Heart left ventricle (tissue), 16 donors: ENCODE measurements around the gene CHD2. TPM values are rescaled to one million over a fixed set of nuclear protein-coding genes. Genes with fewer than 3 reads are reported as not detected.

Source experiments
- ATAC-seq, 4 donors: fragments of 200-7000 bp; cut with Tn5 transposase; one replicate each; pipeline ENCODE4 v1.9.1; 2020 to 2022; ENCODE audit warnings: moderate library complexity in 4 of 4, mild to moderate bottlenecking in 3 of 4, moderate number of reproducible peaks in 1 of 4
- DNase-seq, 5 donors: peaks; one replicate each; pipeline ENCODE4 v3.0.0-alpha.2; 2020
- H3K27ac ChIP-seq, 12 donors: fragments of 200-600 bp; sonication (generic) in 4 of 12; one replicate each; pipeline versions ENCODE4 v1.5.0 to v1.8.0; 2016 to 2022; ENCODE audit warnings: mild to moderate bottlenecking in 2 of 12
- H3K27me3 ChIP-seq, 9 donors: fragments of 200-600 bp; sonication (generic) in 2 of 9; one replicate each; pipeline versions ENCODE4 v1.5.1 to v1.8.0; 2016 to 2022; ENCODE audit warnings: mild to moderate bottlenecking in 3 of 9
- H3K36me3 ChIP-seq, 9 donors: fragments of 200-600 bp; sonication (generic) in 2 of 9; one replicate each; pipeline versions ENCODE4 v1.5.0 to v1.8.0; 2018 to 2022; ENCODE audit warnings: mild to moderate bottlenecking in 2 of 9
- H3K4me1 ChIP-seq, 12 donors: fragments of 200-600 bp; sonication (generic) in 4 of 12; one replicate each; pipeline versions ENCODE4 v1.5.0 to v1.8.0; 2016 to 2022; ENCODE audit warnings: mild to moderate bottlenecking in 3 of 12
- H3K4me3 ChIP-seq, 12 donors: fragments of 200-600 bp; sonication (generic) in 4 of 12; one replicate each; pipeline versions ENCODE4 v1.5.0 to v1.8.0; 2017 to 2022; ENCODE audit warnings: mild to moderate bottlenecking in 9 of 12, moderate library complexity in 4 of 12
- H3K9me3 ChIP-seq, 12 donors: fragments of 200-600 bp; sonication (generic) in 4 of 12; one replicate each; pipeline versions ENCODE4 v1.5.0 to v1.8.0; 2016 to 2022; ENCODE audit warnings: mild to moderate bottlenecking in 1 of 12
- CTCF ChIP-seq, 12 donors: fragments of 200-600 bp; sonication (generic) in 4 of 12; IDR thresholded peaks; one replicate each; pipeline versions ENCODE4 v1.5.0 to v1.8.0; 2018 to 2022; ENCODE audit warnings: antibody characterized with exemption in 12 of 12, mild to moderate bottlenecking in 5 of 12
- POLR2A ChIP-seq, 2 donors: fragments of 450-650 bp; IDR thresholded peaks; one replicate each; pipeline ENCODE4 v1.6.1; 2017; ENCODE audit warnings: antibody characterized with exemption in 2 of 2, mild to moderate bottlenecking in 2 of 2, moderate library complexity in 2 of 2
- WGBS, 4 donors: extraction: QIAGEN DNeasy Blood & Tissue Kit in 2 of 4; methylation state at CpG; one replicate each; pipeline versions ENCODE4 v1.1.5 to v1.1.7; 2013 to 2018; 5-methylcytosine and 5-hydroxymethylcytosine counted together
- intact Hi-C, 10 donors: fragments of 100-400 bp; cut with DNase I; formaldehyde crosslinking; loops; one replicate each; pipeline versions ENCODE4 v1.11.1 to v1.14.2; 2022
- polyA plus RNA-seq, 2 donors: library from polyadenylated mRNA; stranded (reverse); fragments of 200-250 nt; gene quantifications; one replicate each; pipeline ENCODE4 v1.2.3, GENCODE V29; 2013
- total RNA-seq, 9 donors: library from RNA; depleted of rRNA in 2 of 9; stranded (reverse); fragments of >200 nt in 2 of 9; fragmentation: NEBNext Ultra II Directional in 3 of 9; extraction: Animal tissue kit (Norgen Biotek cat#: 25700) in 3 of 9; gene quantifications; one replicate each; pipeline versions ENCODE4 v1.1.0 to v1.2.4, GENCODE V29; 2016 to 2023
- donor health status: ischemic (EF 13 %, LVEDD 7.1; RV severe dilation, severe dysfunction).
- donor health status: healthy with polysubstance abuse.
- donor health status: DM: no; HTN: yes; CAD: no.
- donor health status: DM: no; HTN: no; CAD: no.
- donor health status: ischemic (EF 25% LVEDD 6.9; RV normal size, moderate dysfunction).
- donor health status: ischemic (EF 25% LVEDD 5.7; RV mildly dilated, moderate dysfunction).
- donor health status: healthy.
- donor health status: DM: yes; HTN: yes; CAD: no.
- donor health status: ischemic (EF 35%, LVEDD 5.7; RV mildly dilated, moderate dysfunction).
- donor health status: nonischemic (EF 11% LVEDD 7.7; RV severe dilation, severe dysfunction).
- donor health status: DM: yes; HTN: yes; CAD: no.
- donor health status: PGD.
- donor health status: ischemic (EF 29% LVEDD 5.4; RV normal size, mild dysfunction).
- donor health status: nonischemic (EF 23%, LVEDD 6.1; RV moderate dilation, normal function).

The CHD2 gene
- total and polyA plus RNA-seq, 11 donors = 23.1 to 76.8 (median 41.6) TPM

- ATAC-seq (no peak), DNase-seq (no peak)
- Histone ChIP-seq H3K27ac (peak overlapping the region in 1 of 12 donors; percentile 6), H3K27me3 (no peaks in the 10 kb centered on the region), H3K4me3 (no peak overlapping the region), H3K4me1 (peaks cover 0 to 11% (median 0%) of the 10 kb centered on the region in 12 donors), H3K9me3 (peaks cover 0 to 35% (median 24%) of the 10 kb centered on the region in 12 donors), H3K36me3 (peaks cover 32 to 100% (median 100%) of the 10 kb centered on the region in 9 donors)
- intact Hi-C loops = no loop called here
- TF ChIP-seq CTCF (IDR thresholded peaks at IDR 0.05) (no peak), POLR2A (IDR thresholded peaks at IDR 0.05) (no peak)
- whole genome bisulfite sequencing, 4 donors = 54 to 80% (median 72%) methylated on average over 2 of the region's 2 CpGs
Observed at GRCh38 chr15:92951800-92952457, 51.8 kb downstream of the CHD2 start.

- peaks cover 0 to 11% (median 0%) of the 10 kb centered on the region in 12 donors for H3K4me1 ChIP-seq
- DNase-seq (no peak), ATAC-seq (peak in 2 of 4 donors; percentile 13 to 14)
- no peaks in the 10 kb centered on the region for H3K27me3 ChIP-seq
- H3K4me3 ChIP-seq = no peak overlapping the region
- H3K27ac ChIP-seq = peak overlapping the region in 1 of 12 donors; percentile 7
- H3K9me3 ChIP-seq = peaks cover 0 to 33% (median 24%) of the 10 kb centered on the region in 12 donors
- peaks cover 32 to 100% (median 100%) of the 10 kb centered on the region in 9 donors for H3K36me3 ChIP-seq
- intact Hi-C loops = no loop called here
- WGBS, 4 donors = 88 to 96% (median 95%) methylated on average over 6 to 7 of the region's 7 CpGs
- no peak for TF ChIP-seq CTCF (IDR thresholded peaks at IDR 0.05)
- no peak for TF ChIP-seq POLR2A (IDR thresholded peaks at IDR 0.05)
Observed at GRCh38 chr15:92952458-92952850, 52.3 kb downstream of the CHD2 start.

GRCh38 chr15:92953566-92953965 is 53.4 kb downstream of the CHD2 start:
- intact Hi-C loops = no loop called here
- TF ChIP-seq POLR2A (IDR thresholded peaks at IDR 0.05) = no peak
- TF ChIP-seq CTCF (IDR thresholded peaks at IDR 0.05) = no peak
- WGBS, 4 donors = 94 to 98% (median 95%) methylated on average over 2 of the region's 2 CpGs
- no peak overlapping the region for H3K27ac ChIP-seq
- H3K4me1 ChIP-seq = peaks cover 0 to 17% (median 2%) of the 10 kb centered on the region in 12 donors
- no peaks in the 10 kb centered on the region for H3K27me3 ChIP-seq
- no peak overlapping the region for H3K4me3 ChIP-seq
- peaks cover 22 to 100% (median 96%) of the 10 kb centered on the region in 9 donors for H3K36me3 ChIP-seq
- ATAC-seq (no peak), DNase-seq (no peak)
- H3K9me3 ChIP-seq = peaks cover 0 to 22% (median 19%) of the 10 kb centered on the region in 12 donors

- peaks cover 0 to 19% (median 2%) of the 10 kb centered on the region in 12 donors for H3K4me1 ChIP-seq
- no peak for ATAC-seq
- H3K4me3 ChIP-seq = no peak overlapping the region
- intact Hi-C loops = no loop called here
- H3K27ac ChIP-seq = no peak overlapping the region
- TF ChIP-seq POLR2A (IDR thresholded peaks at IDR 0.05) (no peak), CTCF (IDR thresholded peaks at IDR 0.05) (no peak)
- H3K36me3 ChIP-seq = peaks cover 19 to 100% (median 96%) of the 10 kb centered on the region in 9 donors
- DNase-seq = no peak
- H3K9me3 ChIP-seq = peaks cover 0 to 17% (median 15%) of the 10 kb centered on the region in 12 donors
- 96 to 100% (median 98%) methylated on average over 6 of the region's 6 CpGs for WGBS, 4 donors
- no peaks in the 10 kb centered on the region for H3K27me3 ChIP-seq
Observed at GRCh38 chr15:92954002-92954401, 53.9 kb downstream of the CHD2 start.
